Measurements from ENCODE around the gene RHOH.

DNA sequence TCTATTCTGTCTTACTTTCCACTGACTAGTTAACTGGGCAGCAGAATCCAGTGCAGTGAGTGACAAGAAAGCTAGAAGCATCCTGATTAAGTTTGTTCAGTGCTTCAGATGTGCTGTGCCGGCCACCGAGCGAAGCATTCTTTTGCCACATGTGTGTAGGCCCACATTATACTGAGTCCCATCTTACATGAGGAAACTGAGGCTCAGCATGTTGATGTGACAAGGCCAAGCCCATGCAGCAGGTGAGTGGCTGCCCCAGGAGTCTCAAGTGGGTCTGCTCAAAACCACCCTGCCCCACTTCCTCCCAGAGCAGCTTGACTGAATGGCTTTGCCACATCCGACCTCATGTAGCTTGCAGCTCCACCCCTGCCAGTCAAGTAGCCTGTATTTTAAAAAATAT is 50.5 kb downstream of the RHOH start:
- TF ChIP-seq, protein P1, sequence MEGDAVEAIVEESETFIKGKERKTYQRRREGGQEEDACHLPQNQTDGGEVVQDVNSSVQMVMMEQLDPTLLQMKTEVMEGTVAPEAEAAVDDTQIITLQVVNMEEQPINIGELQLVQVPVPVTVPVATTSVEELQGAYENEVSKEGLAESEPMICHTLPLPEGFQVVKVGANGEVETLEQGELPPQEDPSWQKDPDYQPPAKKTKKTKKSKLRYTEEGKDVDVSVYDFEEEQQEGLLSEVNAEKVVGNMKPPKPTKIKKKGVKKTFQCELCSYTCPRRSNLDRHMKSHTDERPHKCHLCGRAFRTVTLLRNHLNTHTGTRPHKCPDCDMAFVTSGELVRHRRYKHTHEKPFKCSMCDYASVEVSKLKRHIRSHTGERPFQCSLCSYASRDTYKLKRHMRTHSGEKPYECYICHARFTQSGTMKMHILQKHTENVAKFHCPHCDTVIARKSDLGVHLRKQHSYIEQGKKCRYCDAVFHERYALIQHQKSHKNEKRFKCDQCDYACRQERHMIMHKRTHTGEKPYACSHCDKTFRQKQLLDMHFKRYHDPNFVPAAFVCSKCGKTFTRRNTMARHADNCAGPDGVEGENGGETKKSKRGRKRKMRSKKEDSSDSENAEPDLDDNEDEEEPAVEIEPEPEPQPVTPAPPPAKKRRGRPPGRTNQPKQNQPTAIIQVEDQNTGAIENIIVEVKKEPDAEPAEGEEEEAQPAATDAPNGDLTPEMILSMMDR (IDR thresholded peaks at IDR 0.05): no peak
- TF ChIP-seq POLR2A (IDR thresholded peaks at IDR 0.05): no peak
